Panc1 (cell line): ENCODE data around the gene TMEM266. TPM values are rescaled to one million over a fixed set of nuclear protein-coding genes. Genes with fewer than 3 reads are reported as not detected.

ENCODE experiments used
- ATAC-seq: fragments of 200-7000 bp; cut with Tn5 transposase; 2 replicates; pipeline ENCODE4 v1.9.1; 2020; ENCODE audit warnings: mild to moderate bottlenecking, moderate library complexity
- BruUV-seq: library from RNA; stranded (reverse); fragments of 400-500 nt; replicated peaks from 2 replicates; lab custom pipeline; 2021; lab: Mats Ljungman, UMichigan
- CTCF ChIA-PET: fragments of 300-600 bp; sonication (Branson Sonifier 250); formaldehyde crosslinking; loops from one replicate; lab custom pipeline; 2022; ENCODE audit warnings: antibody characterized with exemption; lab: Charles Lee
- POLR2A ChIA-PET: fragments of 300-600 bp; sonication (Branson Sonifier 250); formaldehyde crosslinking; loops from one replicate; lab custom pipeline; 2022; ENCODE audit warnings: antibody characterized with exemption; lab: Charles Lee
- DNase-seq: peaks from one replicate; pipeline ENCODE4 v3.0.0-alpha.2; 2010; ENCODE audit warnings: low read depth, low spot score
- H3K27ac ChIP-seq: 2 replicates; pipeline ENCODE4 v1.5.1; 2011; ENCODE audit warnings: mild to moderate bottlenecking, low read length, inconsistent platforms
- H3K27me3 ChIP-seq: fragments of 200-500 bp; sonication (Bioruptor generic); 2 replicates; pipeline ENCODE4 v1.6.0; 2014; ENCODE audit warnings: low read length, inconsistent platforms; ENCODE audit not compliant: control insufficient read depth, insufficient read depth
- H3K36me3 ChIP-seq: fragments of 200-500 bp; sonication (Bioruptor generic); 2 replicates; pipeline ENCODE4 v1.5.1; 2014; ENCODE audit warnings: inconsistent platforms, mild to moderate bottlenecking, low read length, moderate library complexity; ENCODE audit not compliant: control insufficient read depth, insufficient read depth
- H3K4me1 ChIP-seq: 2 replicates; pipeline ENCODE4 v1.5.1; 2011; ENCODE audit warnings: inconsistent platforms, mild to moderate bottlenecking, low read length, moderate library complexity; ENCODE audit not compliant: control insufficient read depth, insufficient read depth
- H3K4me3 ChIP-seq, 2 experiments: 2 replicates each; pipeline ENCODE4 v1.5.1; 2011 to 2012; ENCODE audit warnings: low read depth in 2 of 2, low read length in 2 of 2, mild to moderate bottlenecking in 2 of 2, inconsistent platforms in 1 of 2, moderate library complexity in 1 of 2
- H3K9me3 ChIP-seq: fragments of 200-500 bp; sonication (Bioruptor generic); 2 replicates; pipeline ENCODE4 v1.5.1; 2014; ENCODE audit warnings: low read depth, mild to moderate bottlenecking, inconsistent platforms, low read length, moderate library complexity; ENCODE audit not compliant: control insufficient read depth, insufficient read depth
- CTCF ChIP-seq: fragments of 450-650 bp; IDR thresholded peaks from 2 replicates; pipeline ENCODE4 v1.5.1; 2017; ENCODE audit warnings: mild to moderate bottlenecking
- POLR2AphosphoS5 ChIP-seq: IDR thresholded peaks from 2 replicates; pipeline ENCODE4 v1.6.1; 2012; ENCODE audit warnings: mild to moderate bottlenecking, low read depth, low read length, moderate library complexity
- REST ChIP-seq, 2 experiments: IDR thresholded peaks; 2 replicates each; pipeline ENCODE4 v1.6.1; 2011 to 2012; ENCODE audit warnings: low read depth in 2 of 2, control low read depth in 1 of 2, low read length in 1 of 2, mild to moderate bottlenecking in 1 of 2, moderate library complexity in 1 of 2; ENCODE audit not compliant: insufficient read depth in 1 of 2
- SIN3A ChIP-seq: IDR thresholded peaks from 2 replicates; pipeline ENCODE4 v1.6.1; 2012; ENCODE audit warnings: low read depth, mild to moderate bottlenecking, low read length, moderate library complexity, borderline replicate concordance; ENCODE audit not compliant: insufficient read depth
- TCF7L2 ChIP-seq: IDR thresholded peaks from 2 replicates; pipeline ENCODE4 v1.6.1; 2011; ENCODE audit warnings: mild to moderate bottlenecking, low read depth, low read length, inconsistent platforms
- in situ Hi-C: cut with HindIII; loops from 2 replicates; pipeline ENCODE4 v1.10.0; 2016; ENCODE audit warnings: low sequenced_read_pairs, low pct_unique_long_range_greater_than_20kb
- intact Hi-C: fragments of 100-400 bp; cut with micrococcal nuclease; formaldehyde crosslinking; loops from one replicate; pipeline ENCODE4 v1.10.0; 2022; ENCODE audit not compliant: unreplicated experiment
- total RNA-seq: library from RNA; stranded (reverse); gene quantifications from one replicate; pipeline ENCODE4 v1.2.1, GENCODE V29; 2021; ENCODE audit not compliant: unreplicated experiment

Gene TMEM266
- total RNA-seq, 1 experiment from 2014 or later = 0.21 TPM

DNA sequence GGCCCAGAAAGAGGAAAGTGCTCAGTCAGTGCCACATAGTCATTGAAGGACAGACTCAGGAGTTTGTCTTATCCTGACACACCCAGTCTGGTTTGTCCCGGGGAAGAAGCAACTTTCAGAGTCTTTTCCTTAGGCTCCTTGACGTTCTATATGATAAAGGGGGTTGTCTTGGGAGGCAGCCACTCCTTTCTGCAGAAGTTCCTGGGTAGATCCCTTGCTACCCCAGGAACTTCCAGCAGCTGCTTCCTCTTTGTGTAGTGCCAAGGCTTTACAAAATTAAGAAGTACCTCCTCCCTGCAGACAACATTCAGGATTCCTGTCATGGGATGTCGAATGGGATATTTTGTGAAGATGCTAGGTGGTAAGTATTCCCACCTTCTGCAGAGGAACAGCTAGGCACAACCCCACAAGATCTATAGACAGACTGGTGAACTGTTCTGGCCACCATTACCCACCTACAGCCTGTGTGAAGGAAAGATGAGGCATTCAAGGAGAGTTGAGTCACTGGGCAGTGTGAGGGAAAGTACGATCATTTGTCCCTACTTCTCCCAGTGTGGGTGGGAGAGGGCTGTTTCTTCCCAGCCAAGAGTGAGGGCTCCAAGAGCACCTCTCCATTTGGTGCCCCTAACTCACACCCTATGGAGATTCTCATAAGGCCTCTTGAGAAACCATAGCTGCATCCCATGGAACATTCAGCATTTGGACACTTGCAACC lies 11.3 kb downstream of the TMEM266 start:
- Histone ChIP-seq H3K4me3 (no peak overlapping the region), H3K27ac (no peak overlapping the region), H3K4me1 (no peaks in the 10 kb centered on the region), H3K36me3 (no peaks in the 10 kb centered on the region), H3K9me3 (no peaks in the 10 kb centered on the region), H3K27me3 (peaks cover 10% of the 10 kb centered on the region)
- ATAC-seq (no peak), DNase-seq (no peak)
- TF ChIP-seq REST (IDR thresholded peaks at IDR 0.05; ENCODE audit: insufficient read depth in 1 of 2, low read depth in 2 of 2, low read length in 1 of 2) = no peak
- no TSS peak for BruUV-seq
- ChIA-PET CTCF (no interaction called here), POLR2A (no interaction called here)
- in situ Hi-C loops (no loop called here), intact Hi-C loops (no loop called here)

- no peak overlapping the region for H3K4me3 ChIP-seq
- H3K9me3 ChIP-seq = no peaks in the 10 kb centered on the region
- BruUV-seq = no TSS peak
- in situ Hi-C loops = no loop called here
- DNase-seq = no peak
- ATAC-seq = no peak
- H3K4me1 ChIP-seq = no peaks in the 10 kb centered on the region
- H3K27me3 ChIP-seq = peaks cover 9% of the 10 kb centered on the region
- no peaks in the 10 kb centered on the region for H3K36me3 ChIP-seq
- CTCF ChIA-PET = no interaction called here
- no peak for TF ChIP-seq POLR2AphosphoS5
- no peak for TF ChIP-seq TCF7L2
- TF ChIP-seq CTCF = no peak
- TF ChIP-seq SIN3A = no peak
- TF ChIP-seq REST (IDR thresholded peaks at IDR 0.05; ENCODE audit: insufficient read depth in 1 of 2, low read depth in 2 of 2, low read length in 1 of 2) = no peak
- H3K27ac ChIP-seq = no peak overlapping the region
- POLR2A ChIA-PET = no interaction called here
- intact Hi-C loops = no loop called here
Observed at GRCh38 chr15:76071806-76072205, 12.0 kb downstream of the TMEM266 start.
